Loucy (cell line): ENCODE measurements around the gene EIF4G3.
"Not testable (repeated sequence)": the region's sequence is repeated elsewhere in the genome, so short reads cannot be mapped to it uniquely, and the experiment has no call there.

Experiments used
- CTCF ChIP-seq: fragments of 200-600 bp; sonication (generic); conservative IDR thresholded peaks from 2 replicates; pipeline ENCODE4 v1.5.1; 2014; ENCODE audit warnings: mild to moderate bottlenecking, antibody characterized with exemption, low read length
- EZH2phosphoT487 ChIP-seq: fragments of 200-600 bp; IDR thresholded peaks from 2 replicates; pipeline ENCODE4 v1.6.1; 2018; ENCODE audit warnings: antibody characterized with exemption, mild to moderate bottlenecking, moderate library complexity, borderline replicate concordance

GRCh38 chr1:21136344-21136743, 40.4 kb downstream of the EIF4G3 start:
- not testable (repeated sequence) for TF ChIP-seq CTCF, EZH2phosphoT487
